HuH-7 (cell line): ENCODE results near the gene AKAP3.

ENCODE experiments used
- DNase-seq: peaks from one replicate; pipeline ENCODE4 v3.0.0; 2011; ENCODE audit warnings: low spot score

The AKAP3 gene

GRCh38 chr12:4595881-4596280, 53.0 kb downstream of the AKAP3 start:
- DNase-seq = no peak

GRCh38 chr12:4591180-4591687, 57.6 kb downstream of the AKAP3 start:
- DNase-seq = no peak

- no peak for DNase-seq
Observed at GRCh38 chr12:4589941-4590340, 58.9 kb downstream of the AKAP3 start.

- DNase-seq = no peak
Observed at GRCh38 chr12:4588916-4589315, 59.9 kb downstream of the AKAP3 start.

- DNase-seq = no peak
Observed at GRCh38 chr12:4587108-4587507, 61.7 kb downstream of the AKAP3 start.

GRCh38 chr12:4586500-4586899, 62.4 kb downstream of the AKAP3 start:
- DNase-seq = no peak

GRCh38 chr12:4584896-4585295, 64.0 kb downstream of the AKAP3 start:
- no peak for DNase-seq

- DNase-seq = no peak
Observed at GRCh38 chr12:4584281-4584680, 64.6 kb downstream of the AKAP3 start.

- DNase-seq = no peak
Observed at GRCh38 chr12:4580281-4580688, 68.6 kb downstream of the AKAP3 start.

GRCh38 chr12:4579305-4580102, 69.3 kb downstream of the AKAP3 start:
- peak; percentile 34 for DNase-seq

GRCh38 chr12:4572680-4573079, 76.2 kb downstream of the AKAP3 start:
- DNase-seq = no peak

- DNase-seq = no peak
Observed at GRCh38 chr12:4569261-4569660, 79.6 kb downstream of the AKAP3 start.

GRCh38 chr12:4567073-4567881, 81.6 kb downstream of the AKAP3 start:
- DNase-seq = no peak

GRCh38 chr12:4566474-4566873, 82.4 kb downstream of the AKAP3 start:
- no peak for DNase-seq
